ENCODE results near the gene MAS1L. TPM values are rescaled to one million over a fixed set of nuclear protein-coding genes. Genes with fewer than 3 reads are reported as not detected.

MAS1L gene
- total RNA-seq, 3 donors from 2014 or later (not counting 1 experiment from before 2014, with no cell fraction given) = not detected

Other genes with a start within 250 kb of the MAS1L start
- gene OR14J1, start 186.3 kb downstream of the MAS1L start, total RNA-seq = not detected
- not detected for gene OR5V1, start 119.1 kb downstream of the MAS1L start, total RNA-seq
- not detected for gene OR12D3, start 112.7 kb downstream of the MAS1L start, total RNA-seq
- gene OR12D2, start 92.3 kb downstream of the MAS1L start, total RNA-seq = not detected
- not detected for gene OR12D1, start 73.0 kb downstream of the MAS1L start, total RNA-seq
- gene OR10C1, start 48.6 kb downstream of the MAS1L start, total RNA-seq = not detected
- gene OR11A1, start 30.9 kb downstream of the MAS1L start, total RNA-seq = not detected
- not detected for gene OR2H1, start 30.8 kb downstream of the MAS1L start, total RNA-seq
- not detected for gene UBD, start 71.8 kb upstream of the MAS1L start, total RNA-seq
- gene OR2H2, start 97.2 kb upstream of the MAS1L start, total RNA-seq = not detected
- 10 to 100 TPM in 2 of 3 donors, 1 to 10 TPM in 1; 7.6 to 12.8 (median 10.9) TPM for gene GABBR1, start 145.2 kb upstream of the MAS1L start, total RNA-seq
- gene MOG, start 169.1 kb upstream of the MAS1L start, total RNA-seq = not detected
- 10 to 100 TPM in 1 of 3 donors, 1 to 10 TPM in 1, not detected in 1; 2.9 to 12.8 TPM for gene ZFP57, start 193.2 kb upstream of the MAS1L start, total RNA-seq
- 1,000 to 10,000 TPM; 1,031 to 1,621 (median 1,125) TPM for gene HLA-F, start 235.5 kb upstream of the MAS1L start, total RNA-seq

All from natural killer cell (primary cell).